CD4-positive, alpha-beta memory T cell (primary cell): ENCODE measurements around the gene EFNB2. TPM values are rescaled to one million over a fixed set of nuclear protein-coding genes. Genes with fewer than 3 reads are reported as not detected.

Source experiments
- CTCF ChIA-PET: fragments of 350-600 bp; sonication (Branson Sonifier 250); formaldehyde crosslinking; loops from one replicate; lab custom pipeline; 2021; ENCODE audit warnings: inconsistent platforms; ENCODE audit not compliant: partially characterized antibody; lab: Charles Lee
- POLR2A ChIA-PET: fragments of 350-600 bp; sonication (Branson Sonifier 250); formaldehyde crosslinking; loops from one replicate; lab custom pipeline; 2021; ENCODE audit not compliant: partially characterized antibody; lab: Charles Lee
- DNase-seq, 5 donors: peaks; one replicate each; pipeline versions ENCODE4 v3.0.0 to v3.0.0-alpha.2; 2020 to 2022; ENCODE audit warnings: mixed read lengths in 1 of 5
- H3K27ac ChIP-seq: one replicate; pipeline ENCODE4 v1.7.0; 2013; ENCODE audit warnings: low read depth, low read length
- H3K27me3 ChIP-seq: 2 replicates; pipeline ENCODE4 v1.7.0; 2013; ENCODE audit warnings: mild to moderate bottlenecking, low read length, moderate library complexity; ENCODE audit not compliant: insufficient read depth
- H3K36me3 ChIP-seq: 2 replicates; pipeline ENCODE4 v1.7.0; 2013; ENCODE audit warnings: mild to moderate bottlenecking, low read length, moderate library complexity; ENCODE audit not compliant: insufficient read depth
- H3K4me1 ChIP-seq: 2 replicates; pipeline ENCODE4 v1.7.0; 2013; ENCODE audit warnings: mild to moderate bottlenecking, low read length, moderate library complexity; ENCODE audit not compliant: insufficient read depth
- H3K4me3 ChIP-seq, 2 donors: one replicate each; pipeline ENCODE4 v1.7.0; 2013; ENCODE audit warnings: low read length in 2 of 2, mild to moderate bottlenecking in 1 of 2
- H3K9me3 ChIP-seq, 2 donors: one replicate each; pipeline ENCODE4 v1.7.0; 2013; ENCODE audit warnings: low read length in 2 of 2, control low read depth in 1 of 2; ENCODE audit not compliant: control insufficient read depth in 1 of 2
- H3K27ac Mint-ChIP-seq, 7 donors: one replicate each; pipeline ENCODE4 v1.8.0; 2020 to 2021; ENCODE audit warnings: mixed read lengths in 7 of 7, mild to moderate bottlenecking in 6 of 7, inconsistent platforms in 3 of 7, moderate library complexity in 3 of 7
- H3K27me3 Mint-ChIP-seq, 2 donors: one replicate each; pipeline ENCODE4 v1.8.0; 2020 to 2021; ENCODE audit warnings: mixed read lengths in 2 of 2
- H3K36me3 Mint-ChIP-seq, 2 donors: one replicate each; pipeline ENCODE4 v1.8.0; 2020 to 2021; ENCODE audit warnings: mixed read lengths in 2 of 2, inconsistent platforms in 1 of 2, mild to moderate bottlenecking in 1 of 2
- H3K4me1 Mint-ChIP-seq, 4 donors: one replicate each; pipeline ENCODE4 v1.8.0; 2020 to 2021; ENCODE audit warnings: mixed read lengths in 4 of 4, mild to moderate bottlenecking in 1 of 4
- H3K4me3 Mint-ChIP-seq, 8 donors: one replicate each; pipeline ENCODE4 v1.8.0; 2020 to 2021; ENCODE audit warnings: mixed read lengths in 8 of 8, mild to moderate bottlenecking in 7 of 8, moderate library complexity in 6 of 8, inconsistent platforms in 3 of 8
- H3K9me3 Mint-ChIP-seq, 8 donors: one replicate each; pipeline ENCODE4 v1.8.0; 2020 to 2021; ENCODE audit warnings: mixed read lengths in 8 of 8, mild to moderate bottlenecking in 5 of 8, inconsistent platforms in 3 of 8, moderate library complexity in 1 of 8
- intact Hi-C: fragments of 100-400 bp; cut with micrococcal nuclease; formaldehyde crosslinking; loops from one replicate; pipeline ENCODE4 v1.15.1; 2023
- polyA plus RNA-seq, 2 donors: library from polyadenylated mRNA; unstranded; fragments of 300-500 nt; fragmentation: Illumina TruSeq; gene quantifications; one replicate each; pipeline ENCODE4 v1.2.3, GENCODE V29; 2021
- total RNA-seq, 2 experiments: library from RNA; stranded (reverse); gene quantifications; one replicate each; pipeline ENCODE4 v1.2.3, GENCODE V29; 2021

EFNB2 gene
- total and polyA plus RNA-seq, 4 experiments from 2014 or later = 0.05 to 0.38 (median 0.25) TPM; not detected in 1

DNA sequence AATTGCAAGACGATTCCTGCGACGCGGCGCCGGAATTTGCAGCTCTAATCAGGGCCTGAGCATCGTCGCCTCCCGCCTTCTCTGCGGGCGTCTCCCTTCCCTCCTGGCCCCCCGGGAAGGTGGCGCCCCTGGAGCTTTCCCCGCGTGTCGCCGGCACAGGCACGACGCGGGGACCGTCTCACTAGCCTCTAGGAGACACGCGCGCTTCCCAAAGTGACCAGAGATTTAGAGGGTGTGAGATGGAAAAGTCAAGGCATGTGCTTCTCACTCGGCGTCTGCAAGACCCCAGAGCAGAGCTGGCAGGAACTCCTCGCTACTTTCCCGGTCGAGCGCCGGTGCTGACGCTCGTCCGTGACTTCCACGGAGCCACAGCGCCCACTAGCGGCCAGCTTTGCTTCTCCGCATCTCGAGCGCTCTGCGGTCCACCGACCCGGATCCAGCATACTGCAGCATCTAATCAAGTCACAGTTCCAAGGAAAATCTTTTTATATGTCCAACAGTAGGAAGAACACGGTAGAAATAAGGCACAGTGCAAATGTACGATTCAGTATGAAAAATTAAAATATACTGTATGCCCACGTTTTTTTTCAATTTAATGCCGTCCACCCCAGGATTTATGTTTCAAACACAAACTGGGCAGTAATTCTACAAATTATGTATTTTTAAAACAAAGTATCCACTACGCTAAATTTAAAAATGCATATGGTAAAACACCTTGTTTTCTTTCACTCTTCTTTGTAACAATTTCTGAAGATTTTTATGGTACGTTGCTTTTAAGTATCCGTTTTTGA, 977 bp upstream of the EFNB2 start:
- H3K9me3 Mint-ChIP-seq = no peaks in the 10 kb centered on the region
- H3K27me3 Mint-ChIP-seq = peaks cover 13 to 21% of the 10 kb centered on the region in 2 donors
- intact Hi-C loops = loop anchor here (2.0 to 10.0 kb wide), 4 partner anchors 381 to 1964 kb away; no protein-coding TSS in a partner anchor
- H3K36me3 Mint-ChIP-seq = peaks cover under 1 to 12% of the 10 kb centered on the region in 2 donors
- H3K27ac Mint-ChIP-seq = peak overlapping the region in 6 of 7 donors; percentile 75 to 91 (median 82)
- Histone ChIP-seq H3K4me1 (peaks cover 24% of the 10 kb centered on the region), H3K36me3 (no peaks in the 10 kb centered on the region), H3K9me3 (no peaks in the 10 kb centered on the region), H3K27me3 (peaks cover 3% of the 10 kb centered on the region), H3K27ac (no peak overlapping the region), H3K4me3 (peak overlapping the region; percentile 73 to 77)
- H3K4me1 Mint-ChIP-seq = peaks cover 11 to 21% (median 19%) of the 10 kb centered on the region in 4 donors
- DNase-seq = peak; percentile 78 to 82 (median 80)
- ChIA-PET POLR2A (interaction anchor here (0.9 to 5.9 kb wide), 3 partner anchors 27 to 1397 kb away, joined by 3 to 61 read pairs (median 9); partner anchors contain the start of gene ARGLU1), CTCF (interaction anchor here (0.7 to 4.8 kb wide), 17 partner anchors 9 to 1423 kb away, joined by 3 to 46 read pairs (median 4); partner anchors contain the start of gene ARGLU1)
- H3K4me3 Mint-ChIP-seq = peak overlapping the region; percentile 90 to 98 (median 95)

DNA sequence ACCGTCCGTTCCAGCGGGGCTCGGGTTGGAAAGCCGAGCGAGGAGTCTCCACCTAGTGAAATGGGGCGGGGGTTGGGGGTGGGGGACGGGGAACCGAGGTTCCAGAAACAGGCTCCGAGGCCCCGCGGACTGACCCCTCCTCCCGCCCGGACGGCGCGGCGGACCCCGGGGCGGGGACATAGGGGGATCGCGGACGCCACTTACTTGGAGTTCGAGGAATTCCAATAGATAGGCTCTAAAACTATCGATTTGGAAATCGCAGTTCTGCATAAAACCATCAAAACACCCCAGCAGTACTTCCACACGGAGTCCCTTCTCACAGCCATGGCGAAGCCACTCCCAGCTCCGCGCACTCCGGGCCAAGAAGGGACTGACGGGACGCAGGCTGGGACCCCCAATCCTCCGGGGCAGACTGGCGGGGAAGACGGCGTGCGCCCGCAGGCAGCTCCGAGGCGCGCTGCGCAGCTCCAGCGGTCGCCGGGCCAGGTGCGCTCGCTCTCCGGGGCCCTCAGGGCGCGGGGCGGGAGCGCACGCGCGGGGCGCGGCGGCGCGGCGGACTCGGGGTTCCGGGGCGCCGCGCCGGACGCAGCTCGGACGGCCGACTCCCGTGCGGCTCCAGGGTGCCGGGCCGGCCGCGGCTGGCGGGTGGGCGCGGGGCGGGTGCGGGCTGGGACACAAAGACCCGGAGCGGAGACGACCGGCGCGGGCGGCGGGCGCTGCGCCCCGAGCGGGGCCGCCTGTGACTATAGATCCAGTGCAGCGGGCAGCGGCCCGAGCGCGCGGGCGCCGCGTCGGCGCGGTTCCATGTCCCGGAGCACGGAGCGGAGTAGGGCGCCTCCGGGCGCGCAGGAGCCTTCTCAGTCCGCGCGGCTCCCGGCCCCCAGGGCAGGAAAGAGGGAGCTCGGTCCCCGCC, 567 bp downstream of the EFNB2 start:
- H3K27me3 ChIP-seq = peaks cover 3% of the 10 kb centered on the region
- Mint-ChIP-seq H3K4me1 (peaks cover 11 to 21% (median 19%) of the 10 kb centered on the region in 4 donors), H3K4me3 (peak overlapping the region; percentile 82 to 94 (median 87)), H3K27ac (peak overlapping the region in 1 of 7 donors; percentile 65), H3K36me3 (peaks cover 0 to 4% of the 10 kb centered on the region in 2 donors), H3K9me3 (no peaks in the 10 kb centered on the region), H3K27me3 (peaks cover 13 to 31% of the 10 kb centered on the region in 2 donors)
- no peak overlapping the region for H3K27ac ChIP-seq
- H3K36me3 ChIP-seq = no peaks in the 10 kb centered on the region
- intact Hi-C loops = loop anchor here (1.0 to 10.0 kb wide), 4 partner anchors 33 to 1963 kb away; partner anchors contain the start of gene ARGLU1
- no peaks in the 10 kb centered on the region for H3K9me3 ChIP-seq
- ChIA-PET CTCF (interaction anchor here (1.9 to 4.8 kb wide), 3 partner anchors 11 to 1124 kb away, joined by 7 to 46 read pairs (median 12); partner anchors contain the start of gene ARGLU1), POLR2A (interaction anchor here (1.9 to 5.9 kb wide), 2 partner anchors 32 to 1395 kb away, joined by 9 to 61 read pairs; partner anchors contain the start of gene ARGLU1)
- peak; percentile 22 to 45 (median 40) for DNase-seq
- H3K4me3 ChIP-seq = peak overlapping the region in 1 of 2 donors; percentile 73
- peaks cover 24% of the 10 kb centered on the region for H3K4me1 ChIP-seq

DNA sequence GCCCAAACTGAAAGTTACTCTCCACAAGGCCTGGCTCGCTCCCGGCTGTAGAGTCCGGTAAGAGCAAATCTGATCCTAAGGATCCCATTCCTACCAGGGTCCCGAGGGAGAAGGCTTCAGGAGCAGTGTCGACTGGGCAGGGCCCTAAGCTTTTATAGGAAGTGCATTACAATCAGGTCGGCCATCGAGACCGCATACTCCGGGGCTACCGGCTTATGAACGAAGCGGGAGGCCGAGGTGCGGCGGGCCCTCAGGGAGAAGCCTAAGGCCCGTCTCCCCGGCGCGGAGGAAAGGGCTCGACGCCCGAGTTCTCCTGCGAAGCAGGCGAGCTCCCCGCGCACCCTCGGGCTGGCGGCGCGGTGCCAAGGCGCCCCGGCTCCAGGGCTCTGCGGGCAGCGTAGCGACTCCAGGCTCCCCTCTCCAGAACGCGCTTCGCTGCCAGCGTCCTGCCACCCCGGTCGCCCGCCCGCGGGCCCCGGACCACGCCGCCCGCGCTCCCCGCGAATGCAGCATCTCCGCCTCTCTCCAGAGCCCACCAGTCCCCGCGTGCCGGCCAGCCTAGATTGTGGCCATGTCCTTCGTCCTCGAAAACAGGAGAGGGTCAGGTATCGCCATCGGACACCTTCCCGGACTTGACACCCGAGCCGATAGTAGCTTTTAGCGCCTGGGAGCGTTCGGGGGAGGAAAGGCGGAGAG, 1.4 kb downstream of the EFNB2 start:
- Mint-ChIP-seq H3K9me3 (no peaks in the 10 kb centered on the region), H3K36me3 (peaks cover 0 to 4% of the 10 kb centered on the region in 2 donors), H3K27me3 (peaks cover 15 to 34% of the 10 kb centered on the region in 2 donors), H3K4me1 (peaks cover 11 to 21% (median 19%) of the 10 kb centered on the region in 4 donors), H3K4me3 (peak overlapping the region; percentile 61 to 89 (median 75)), H3K27ac (peak overlapping the region in 1 of 7 donors; percentile 73)
- intact Hi-C loops = loop anchor here (10.0 kb wide), 1 partner anchor 1399 kb away; no protein-coding TSS in a partner anchor
- DNase-seq = peak in 4 of 5 donors; percentile 14 to 29 (median 22)
- H3K27ac ChIP-seq = no peak overlapping the region
- ChIA-PET POLR2A (interaction anchor here (5.9 kb wide), 1 partner anchor 33 kb away, joined by 61 read pairs; the partner anchor contains the start of gene ARGLU1), CTCF (interaction anchor here (4.8 kb wide), 1 partner anchor 33 kb away, joined by 46 read pairs; the partner anchor contains the start of gene ARGLU1)
- no peaks in the 10 kb centered on the region for H3K9me3 ChIP-seq
- peak overlapping the region in 1 of 2 donors; percentile 10 for H3K4me3 ChIP-seq
- no peaks in the 10 kb centered on the region for H3K36me3 ChIP-seq
- peaks cover 24% of the 10 kb centered on the region for H3K4me1 ChIP-seq
- H3K27me3 ChIP-seq = peaks cover 8% of the 10 kb centered on the region

DNA sequence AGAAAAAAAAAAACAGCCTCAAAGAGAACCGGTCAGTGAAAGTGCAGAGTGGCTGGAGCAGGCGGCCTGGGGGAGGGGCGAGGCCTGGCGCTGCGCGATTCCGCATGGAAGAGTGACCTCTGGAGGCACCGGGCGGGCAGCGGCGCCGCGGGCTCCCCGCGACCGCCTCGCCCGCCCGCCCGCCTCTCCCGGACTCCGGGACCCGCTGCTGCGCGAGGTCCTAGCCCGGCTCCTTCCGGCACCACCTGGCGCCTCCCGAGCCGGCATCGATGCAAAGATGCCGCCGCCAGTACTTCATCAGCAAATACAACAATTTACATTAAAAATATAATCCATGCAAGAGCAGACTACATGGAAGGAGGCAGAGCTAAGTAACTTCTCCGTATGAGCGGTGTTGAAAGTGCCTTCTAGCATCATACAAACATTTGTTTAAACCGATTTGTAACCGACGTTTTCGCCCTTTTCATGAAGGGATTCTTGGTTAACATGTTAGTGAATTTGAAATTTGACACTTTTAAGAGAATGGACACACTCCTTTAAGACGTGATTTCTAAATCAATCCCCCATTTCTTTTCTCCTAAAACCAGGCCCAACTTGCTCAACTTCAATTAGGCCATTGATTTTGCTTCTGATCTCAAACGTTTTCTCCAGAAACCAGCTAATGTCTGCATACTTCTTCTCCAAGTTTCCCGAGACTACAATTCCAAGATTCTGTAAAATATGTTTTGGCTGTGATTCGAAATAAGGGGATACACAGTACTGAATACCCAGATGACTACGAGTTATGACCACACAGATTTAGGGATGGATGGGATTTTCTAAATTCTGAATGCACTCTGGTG, 2.1 kb downstream of the EFNB2 start:
- H3K36me3 ChIP-seq = no peaks in the 10 kb centered on the region
- Mint-ChIP-seq H3K27me3 (peaks cover 18 to 37% of the 10 kb centered on the region in 2 donors), H3K4me3 (peak overlapping the region; percentile 63 to 89 (median 66)), H3K9me3 (no peaks in the 10 kb centered on the region), H3K4me1 (peaks cover 11 to 21% (median 19%) of the 10 kb centered on the region in 4 donors), H3K27ac (peak overlapping the region in 4 of 7 donors; percentile 1 to 73 (median 28)), H3K36me3 (peaks cover 0 to 4% of the 10 kb centered on the region in 2 donors)
- no peaks in the 10 kb centered on the region for H3K9me3 ChIP-seq
- ChIA-PET CTCF (no interaction called here), POLR2A (interaction anchor here (5.9 kb wide), 1 partner anchor 34 kb away, joined by 61 read pairs; the partner anchor contains the start of gene ARGLU1)
- H3K27ac ChIP-seq = no peak overlapping the region
- peak in 4 of 5 donors; percentile 4 to 19 (median 14) for DNase-seq
- intact Hi-C loops = loop anchor here (10.0 kb wide), 1 partner anchor 1399 kb away; no protein-coding TSS in a partner anchor
- H3K27me3 ChIP-seq = peaks cover 8% of the 10 kb centered on the region
- H3K4me3 ChIP-seq = no peak overlapping the region
- peaks cover 24% of the 10 kb centered on the region for H3K4me1 ChIP-seq

DNA sequence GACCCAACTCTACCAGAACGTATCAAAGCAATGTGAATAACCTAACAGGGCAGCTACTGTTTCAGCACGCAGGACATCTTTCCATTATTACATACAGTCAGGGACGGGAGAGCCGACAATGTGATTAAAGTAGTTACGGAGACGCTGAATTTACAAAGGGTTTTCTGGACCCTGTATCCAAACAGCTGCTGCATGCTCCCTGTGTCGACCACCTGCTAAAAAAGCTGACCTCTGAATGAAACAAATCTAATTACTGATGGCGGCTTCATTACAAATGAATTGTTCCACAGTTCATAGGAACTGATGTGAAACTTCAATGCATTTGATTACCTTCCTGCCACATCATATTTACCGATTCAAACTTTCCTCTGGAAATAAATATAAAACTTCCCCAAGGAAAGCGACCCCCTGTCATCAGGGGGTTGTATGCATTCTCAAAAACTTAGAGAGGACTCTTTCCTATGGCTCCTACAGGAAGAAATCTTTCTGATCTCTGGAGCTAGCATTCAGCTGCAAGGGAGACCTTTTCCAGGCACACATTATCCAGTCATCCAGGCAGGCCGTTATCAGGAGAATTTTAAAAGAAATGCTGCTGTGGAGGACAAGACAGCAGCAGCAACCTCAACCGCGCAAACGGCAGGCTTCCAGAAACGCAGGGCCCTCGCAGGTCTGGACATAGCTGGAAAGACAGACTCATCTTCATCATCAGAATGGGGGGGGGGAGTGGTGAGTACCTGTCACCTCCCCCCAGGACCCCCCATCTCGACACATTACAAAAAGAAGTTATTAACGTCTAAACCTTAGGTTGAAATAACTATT, 3.1 kb downstream of the EFNB2 start:
- no peak overlapping the region for H3K4me3 ChIP-seq
- no peaks in the 10 kb centered on the region for H3K36me3 ChIP-seq
- H3K4me3 Mint-ChIP-seq = peak overlapping the region in 5 of 8 donors; percentile 55 to 73 (median 59)
- intact Hi-C loops = loop anchor here (10.0 kb wide), 1 partner anchor 1398 kb away; no protein-coding TSS in a partner anchor
- H3K27me3 ChIP-seq = peaks cover 8% of the 10 kb centered on the region
- no peaks in the 10 kb centered on the region for H3K9me3 Mint-ChIP-seq
- peak overlapping the region in 2 of 7 donors; percentile 70 to 73 for H3K27ac Mint-ChIP-seq
- peaks cover 0 to 4% of the 10 kb centered on the region in 2 donors for H3K36me3 Mint-ChIP-seq
- H3K4me1 Mint-ChIP-seq = peaks cover 11 to 21% (median 19%) of the 10 kb centered on the region in 4 donors
- H3K27ac ChIP-seq = no peak overlapping the region
- ChIA-PET POLR2A (interaction anchor here (5.9 kb wide), 1 partner anchor 35 kb away, joined by 61 read pairs; the partner anchor contains the start of gene ARGLU1), CTCF (no interaction called here)
- DNase-seq = no peak
- no peaks in the 10 kb centered on the region for H3K9me3 ChIP-seq
- H3K27me3 Mint-ChIP-seq = peaks cover 19 to 42% of the 10 kb centered on the region in 2 donors
- H3K4me1 ChIP-seq = peaks cover 24% of the 10 kb centered on the region
